Body of pancreas (tissue), 4 donors: ENCODE measurements around the gene DIS3L2. TPM values are rescaled to one million over a fixed set of nuclear protein-coding genes. Genes with fewer than 3 reads are reported as not detected.
"Not testable (repeated sequence)": the region's sequence is repeated elsewhere in the genome, so short reads cannot be mapped to it uniquely, and the experiment has no call there.

Experiments used
- ATAC-seq: fragments of 150-250 bp; one replicate; pipeline ENCODE4 v1.9.1; 2016
- DNase-seq, 4 donors: peaks; one replicate each; pipeline ENCODE4 v3.0.0-alpha.2; 2019
- H3K27ac ChIP-seq, 4 donors: fragments of 200-600 bp; sonication (generic); 1 replicate in 3 of 4; 2 replicates in 1 of 4; pipeline versions ENCODE4 v1.5.1 to v1.6.1; 2016 to 2019; ENCODE audit warnings: mild to moderate bottlenecking in 1 of 4, mixed read lengths in 1 of 4, moderate library complexity in 1 of 4
- H3K27me3 ChIP-seq, 2 donors: fragments of 200-600 bp; sonication (generic); one replicate each; pipeline ENCODE4 v1.6.0; 2016; ENCODE audit warnings: mild to moderate bottlenecking in 1 of 2
- H3K36me3 ChIP-seq, 2 donors: fragments of 200-600 bp; sonication (generic); replicated peaks in 1 of 2; 2 replicates each; pipeline ENCODE4 v1.5.1; 2016; ENCODE audit warnings: low read depth in 2 of 2; ENCODE audit not compliant: insufficient read depth in 1 of 2
- H3K4me1 ChIP-seq: fragments of 200-600 bp; sonication (generic); one replicate; pipeline ENCODE4 v1.6.0; 2016
- H3K4me3 ChIP-seq, 2 donors: fragments of 200-600 bp; sonication (generic); 1 replicate in 1 of 2; 2 replicates in 1 of 2; pipeline ENCODE4 v1.5.1; 2016 to 2019
- H3K9me3 ChIP-seq, 3 donors: fragments of 200-600 bp; sonication (generic); 1 replicate in 2 of 3; 2 replicates in 1 of 3; pipeline ENCODE4 v1.5.1; 2016
- CTCF ChIP-seq, 7 experiments: fragments of 450-650 bp in 4 of 7; fragments of 200-600 bp in 3 of 7; sonication (generic) in 3 of 7; IDR thresholded peaks; one replicate each; pipeline ENCODE4 v1.5.1; 2016 to 2019; ENCODE audit warnings: antibody characterized with exemption in 7 of 7
- POLR2A ChIP-seq, 3 donors: fragments of 450-650 bp; IDR thresholded peaks; one replicate each; pipeline ENCODE4 v1.6.1; 2016; ENCODE audit warnings: antibody characterized with exemption in 3 of 3, mild to moderate bottlenecking in 2 of 3
- WGBS, 2 donors: methylation state at CpG; one replicate each; pipeline ENCODE4 v1.1.5; 2017; 5-methylcytosine and 5-hydroxymethylcytosine counted together
- intact Hi-C: fragments of 100-400 bp; cut with DNase I; formaldehyde crosslinking; loops from one replicate; pipeline ENCODE4 v1.15.1; 2023
- total RNA-seq, 2 donors: library from RNA; depleted of rRNA; stranded (reverse); fragments of >200 nt; gene quantifications; one replicate each; pipeline ENCODE4 v1.1.0, GENCODE V29; 2016

The DIS3L2 gene
- total RNA-seq, 2 donors from 2014 or later: 27.8 to 113 TPM

GRCh38 chr2:231940795-231941194, 20.7 kb upstream of the DIS3L2 start:
- 52 to 70% methylated on average over 2 to 3 of the region's 3 CpGs for WGBS, 2 donors
- no peaks in the 10 kb centered on the region for H3K36me3 ChIP-seq
- ATAC-seq: no peak
- DNase-seq: no peak
- no peaks in the 10 kb centered on the region for H3K9me3 ChIP-seq
- no peak for TF ChIP-seq POLR2A (IDR thresholded peaks at IDR 0.05)
- H3K27me3 ChIP-seq: no peaks in the 10 kb centered on the region
- H3K4me1 ChIP-seq: no peaks in the 10 kb centered on the region
- H3K4me3 ChIP-seq: no peak overlapping the region
- no peak overlapping the region for H3K27ac ChIP-seq
- intact Hi-C loops: no loop called here

- ATAC-seq: no peak
- H3K27ac ChIP-seq: no peak overlapping the region
- intact Hi-C loops: no loop called here
- TF ChIP-seq POLR2A (IDR thresholded peaks at IDR 0.05) (no peak), CTCF (IDR thresholded peaks at IDR 0.05) (no peak)
- DNase-seq: no peak
- WGBS, 2 donors: 85 to 95% methylated on average over 7 to 10 of the region's 12 CpGs
- no peaks in the 10 kb centered on the region for H3K9me3 ChIP-seq
- H3K4me3 ChIP-seq: no peak overlapping the region
- H3K27me3 ChIP-seq: no peaks in the 10 kb centered on the region
- H3K4me1 ChIP-seq: no peaks in the 10 kb centered on the region
- no peaks in the 10 kb centered on the region for H3K36me3 ChIP-seq
These were observed 19.8 kb upstream of the DIS3L2 start for GRCh38 chr2:231941673-231942072.

- no peak overlapping the region for H3K4me3 ChIP-seq
- intact Hi-C loops: no loop called here
- no peaks in the 10 kb centered on the region for H3K27me3 ChIP-seq
- 75 to 79% methylated on average over 6 of the region's 6 CpGs for WGBS, 2 donors
- no peak for ATAC-seq
- no peaks in the 10 kb centered on the region for H3K9me3 ChIP-seq
- H3K27ac ChIP-seq: no peak overlapping the region
- no peaks in the 10 kb centered on the region for H3K4me1 ChIP-seq
- TF ChIP-seq CTCF (IDR thresholded peaks at IDR 0.05) (no peak), POLR2A (IDR thresholded peaks at IDR 0.05) (no peak)
- DNase-seq: no peak
- no peaks in the 10 kb centered on the region for H3K36me3 ChIP-seq
These were observed 19.3 kb upstream of the DIS3L2 start for GRCh38 chr2:231942180-231942579.

- H3K27ac ChIP-seq: no peak overlapping the region
- ATAC-seq: no peak
- no peaks in the 10 kb centered on the region for H3K27me3 ChIP-seq
- DNase-seq: no peak
- intact Hi-C loops: no loop called here
- no peaks in the 10 kb centered on the region for H3K36me3 ChIP-seq
- no peak for TF ChIP-seq CTCF (IDR thresholded peaks at IDR 0.05)
- TF ChIP-seq POLR2A (IDR thresholded peaks at IDR 0.05): no peak
- no peaks in the 10 kb centered on the region for H3K4me1 ChIP-seq
- H3K9me3 ChIP-seq: no peaks in the 10 kb centered on the region
- WGBS, 2 donors: 80 to 83% methylated on average over 12 to 15 of the region's 15 CpGs
- H3K4me3 ChIP-seq: no peak overlapping the region
These were observed 15.2 kb upstream of the DIS3L2 start for GRCh38 chr2:231946241-231946814.

GRCh38 chr2:231947112-231947511, 14.4 kb upstream of the DIS3L2 start:
- H3K4me1 ChIP-seq, H3K36me3 ChIP-seq, ATAC-seq, H3K4me3 ChIP-seq, H3K27me3 ChIP-seq, DNase-seq, intact Hi-C loops, H3K27ac ChIP-seq, H3K9me3 ChIP-seq: not testable (repeated sequence)
- 65 to 77% methylated on average over 11 of the region's 11 CpGs for WGBS, 2 donors

- intact Hi-C loops: no loop called here
- ATAC-seq (no peak), DNase-seq (no peak)
- Histone ChIP-seq H3K4me3 (no peak overlapping the region), H3K4me1 (no peaks in the 10 kb centered on the region), H3K36me3 (no peaks in the 10 kb centered on the region), H3K27me3 (no peaks in the 10 kb centered on the region), H3K9me3 (no peaks in the 10 kb centered on the region), H3K27ac (no peak overlapping the region)
- WGBS, 2 donors: 75 to 80% methylated on average over 7 of the region's 7 CpGs
- TF ChIP-seq POLR2A (IDR thresholded peaks at IDR 0.05) (no peak), CTCF (IDR thresholded peaks at IDR 0.05) (no peak)
These were observed 13.8 kb upstream of the DIS3L2 start for GRCh38 chr2:231947694-231948093.
